Measurements from ENCODE around the gene TNN. TPM values are rescaled to one million over a fixed set of nuclear protein-coding genes. Genes with fewer than 3 reads are reported as not detected.

The TNN gene
- total RNA-seq, 3 donors from 2014 or later: not detected

- H3K4me1 Mint-ChIP-seq (ENCODE audit: low read depth): peaks cover 48% of the 10 kb centered on the region
- peak overlapping the region; percentile 89 for H3K4me3 Mint-ChIP-seq
- H3K9me3 Mint-ChIP-seq: no peaks in the 10 kb centered on the region
- no peaks in the 10 kb centered on the region for H3K27me3 Mint-ChIP-seq (ENCODE audit: low read depth)
- DNase-seq (no peak), ATAC-seq (no peak)
- peaks cover 6% of the 10 kb centered on the region for H3K36me3 Mint-ChIP-seq (ENCODE audit: insufficient read depth)
Observed at GRCh38 chr1:175193527-175193910, 125.9 kb downstream of the TNN start.

- peaks cover 31% of the 10 kb centered on the region for H3K4me1 Mint-ChIP-seq (ENCODE audit: low read depth)
- H3K27me3 Mint-ChIP-seq (ENCODE audit: low read depth): no peaks in the 10 kb centered on the region
- H3K4me3 Mint-ChIP-seq: no peak overlapping the region
- H3K36me3 Mint-ChIP-seq (ENCODE audit: insufficient read depth): peaks cover 6% of the 10 kb centered on the region
- no peaks in the 10 kb centered on the region for H3K9me3 Mint-ChIP-seq
- DNase-seq (no peak), ATAC-seq (no peak)
Observed at GRCh38 chr1:175195281-175195680, 127.6 kb downstream of the TNN start.

GRCh38 chr1:175195798-175196197 lies 128.2 kb downstream of the TNN start:
- peaks cover 25% of the 10 kb centered on the region for H3K4me1 Mint-ChIP-seq (ENCODE audit: low read depth)
- H3K27me3 Mint-ChIP-seq (ENCODE audit: low read depth): no peaks in the 10 kb centered on the region
- H3K36me3 Mint-ChIP-seq (ENCODE audit: insufficient read depth): peaks cover 1% of the 10 kb centered on the region
- DNase-seq (no peak), ATAC-seq (no peak)
- H3K9me3 Mint-ChIP-seq: no peaks in the 10 kb centered on the region
- no peak overlapping the region for H3K4me3 Mint-ChIP-seq

GRCh38 chr1:175197531-175197930 lies 129.9 kb downstream of the TNN start:
- Mint-ChIP-seq H3K9me3 (no peaks in the 10 kb centered on the region), H3K36me3 (ENCODE audit: insufficient read depth) (no peaks in the 10 kb centered on the region), H3K27me3 (ENCODE audit: low read depth) (no peaks in the 10 kb centered on the region), H3K4me1 (ENCODE audit: low read depth) (peaks cover 16% of the 10 kb centered on the region), H3K4me3 (no peak overlapping the region)
- DNase-seq (no peak), ATAC-seq (no peak)

Other genes with a start within 250 kb of the TNN start
- 100 to 1,000 TPM; 288 to 331 (median 317) TPM for gene CACYBP, start 67.9 kb upstream of the TNN start, total RNA-seq
- gene MRPS14, start 44.4 kb upstream of the TNN start, total RNA-seq: 10 to 100 TPM; 26.1 to 28.5 (median 27.8) TPM
- 10 to 100 TPM; 16.1 to 19.7 (median 17.0) TPM for gene KIAA0040, start 124.9 kb downstream of the TNN start, total RNA-seq